HepG2 (cell line): ENCODE results near the gene SDK1. TPM values are rescaled to one million over a fixed set of nuclear protein-coding genes. Genes with fewer than 3 reads are reported as not detected.

Source experiments
- ATAC-seq: fragments of 200-7000 bp; cut with Tn5 transposase; 3 replicates; pipeline ENCODE4 v1.9.1; 2020; ENCODE audit warnings: mild to moderate bottlenecking, moderate library complexity
- BruUV-seq: library from RNA; stranded (reverse); fragments of 400-500 nt; replicated peaks from 2 replicates; lab custom pipeline; 2021; lab: Mats Ljungman, UMichigan
- CTCF ChIA-PET: fragments of 300-600 bp; formaldehyde crosslinking; extraction: SDS; loops from one replicate; lab custom pipeline; 2021; ENCODE audit warnings: low total read pairs, inconsistent platforms, low intra/inter-chr PET ratio; lab: Yijun Ruan, JAX
- POLR2A ChIA-PET: fragments of 350-600 bp; sonication (Branson Sonifier 250); formaldehyde crosslinking; loops from one replicate; lab custom pipeline; 2020; ENCODE audit warnings: antibody characterized with exemption, inconsistent platforms; lab: Yijun Ruan, JAX
- DNase-seq: peaks from one replicate; pipeline ENCODE4 v3.0.0-alpha.2; 2015; ENCODE audit warnings: low spot score
- FAIRE-seq: peaks from 3 replicates; lab custom pipeline; 2011; peaks lifted over from hg19 to GRCh38; lab: Jason Lieb, UNC
- H2AFZ ChIP-seq: one replicate; pipeline ENCODE4 v1.6.1; 2011; ENCODE audit warnings: low read length, inconsistent platforms
- H3K27ac ChIP-seq: fragments of 300-600 bp; 3 replicates; pipeline ENCODE4 v1.8.0; 2011; ENCODE audit warnings: mixed run types, mild to moderate bottlenecking, mixed read lengths, low read length, inconsistent platforms; ENCODE audit not compliant: insufficient read depth; ENCODE audit errors: extremely low read length
- H3K27me3 ChIP-seq, 2 experiments: fragments of 200-600 bp in 1 of 2; 2 replicates in 1 of 2; 3 replicates in 1 of 2; pipeline versions ENCODE4 v1.6.0 to v1.8.0; 2011; ENCODE audit warnings: low read length in 2 of 2, mild to moderate bottlenecking in 2 of 2, moderate library complexity in 2 of 2, inconsistent platforms in 1 of 2; ENCODE audit not compliant: insufficient read depth in 2 of 2, control insufficient read depth in 1 of 2
- H3K36me3 ChIP-seq, 2 experiments: fragments of 200-600 bp in 1 of 2; replicated peaks in 1 of 2; 2 replicates in 1 of 2; 3 replicates in 1 of 2; pipeline versions ENCODE4 v1.5.1 to v1.8.0; 2011; ENCODE audit warnings: low read length in 2 of 2, inconsistent platforms in 1 of 2; ENCODE audit not compliant: insufficient read depth in 2 of 2, control insufficient read depth in 1 of 2
- H3K4me1 ChIP-seq: 2 replicates; pipeline ENCODE4 v1.5.1; 2012; ENCODE audit warnings: low read length, inconsistent platforms; ENCODE audit not compliant: insufficient read depth
- H3K4me2 ChIP-seq: 2 replicates; pipeline ENCODE4 v1.6.0; 2011; ENCODE audit warnings: low read depth, low read length, inconsistent platforms
- H3K4me3 ChIP-seq, 3 experiments: fragments of 200-600 bp in 1 of 3; sonication (generic), shearing (Covaris generic) in 1 of 3; replicated peaks in 1 of 3; 2 replicates each; pipeline ENCODE4 v1.5.1; 2011 to 2016; ENCODE audit warnings: low read length in 3 of 3, inconsistent platforms in 2 of 3, low read depth in 2 of 3, mild to moderate bottlenecking in 2 of 3, control low read depth in 1 of 3, mixed read lengths in 1 of 3; ENCODE audit not compliant: insufficient read depth in 1 of 3
- H3K79me2 ChIP-seq: one replicate; pipeline ENCODE4 v1.6.1; 2011; ENCODE audit warnings: low read length, inconsistent platforms; ENCODE audit not compliant: insufficient read depth
- H3K9ac ChIP-seq: 2 replicates; pipeline ENCODE4 v1.6.0; 2011; ENCODE audit warnings: mild to moderate bottlenecking, low read depth, low read length, inconsistent platforms; ENCODE audit not compliant: insufficient read depth
- H3K9me3 ChIP-seq: 2 replicates; pipeline ENCODE4 v1.5.1; 2012; ENCODE audit warnings: mild to moderate bottlenecking, low read length
- H4K20me1 ChIP-seq: 2 replicates; pipeline ENCODE4 v1.6.0; 2011; ENCODE audit warnings: inconsistent platforms, mild to moderate bottlenecking, low read length, moderate library complexity; ENCODE audit not compliant: insufficient read depth
- BCLAF1 ChIP-seq: fragments of 450-650 bp; IDR thresholded peaks from 2 replicates; pipeline ENCODE4 v1.6.1; 2017; ENCODE audit warnings: mild to moderate bottlenecking
- CBFB ChIP-seq: sonication (generic); formaldehyde crosslinking; IDR thresholded peaks from 2 replicates; pipeline ENCODE4 v1.4.0; 2020; ENCODE audit warnings: missing genetic modification reagents
- GATA4 ChIP-seq: sonication (generic); IDR thresholded peaks from 2 replicates; pipeline ENCODE4 v1.6.1; 2016; ENCODE audit warnings: antibody characterized with exemption, low read depth, borderline replicate concordance
- MAZ ChIP-seq, 2 experiments: sonication (generic) in 1 of 2; formaldehyde crosslinking in 1 of 2; IDR thresholded peaks; 2 replicates each; pipeline versions ENCODE4 v1.5.0 to v1.6.1; 2012 to 2020; ENCODE audit warnings: low read depth in 2 of 2, mild to moderate bottlenecking in 2 of 2, borderline replicate concordance in 1 of 2, improper control_type of control experiment in 1 of 2, low read length in 1 of 2, missing genetic modification reagents in 1 of 2, moderate library complexity in 1 of 2
- MIER3 ChIP-seq: IDR thresholded peaks from 2 replicates; pipeline ENCODE4 v1.6.1; 2016; ENCODE audit warnings: missing compliant biosample characterization, borderline replicate concordance
- MLLT10 ChIP-seq: sonication (generic); formaldehyde crosslinking; IDR thresholded peaks from 2 replicates; pipeline ENCODE4 v1.4.0; 2020; ENCODE audit warnings: missing genetic modification reagents
- RFXAP ChIP-seq: sonication (generic); formaldehyde crosslinking; IDR thresholded peaks from 2 replicates; pipeline ENCODE4 v1.4.0; 2020; ENCODE audit warnings: missing genetic modification reagents, borderline replicate concordance
- TFAP4 ChIP-seq: sonication (generic); IDR thresholded peaks from 2 replicates; pipeline ENCODE4 v1.6.1; 2016; ENCODE audit warnings: low read depth, borderline replicate concordance
- ZBTB4 ChIP-seq: sonication (generic); formaldehyde crosslinking; IDR thresholded peaks from 2 replicates; pipeline ENCODE4 v1.4.0; 2020; ENCODE audit warnings: missing genetic modification reagents, mild to moderate bottlenecking, borderline replicate concordance
- ZFP91 ChIP-seq: sonication (generic); formaldehyde crosslinking; IDR thresholded peaks from 2 replicates; pipeline ENCODE4 v1.9.0; 2022; ENCODE audit warnings: missing genetic modification reagents, mild to moderate bottlenecking, borderline replicate concordance
- ZNF235 ChIP-seq: sonication (generic); formaldehyde crosslinking; IDR thresholded peaks from 2 replicates; pipeline ENCODE4 v1.8.1; 2023; ENCODE audit warnings: mild to moderate bottlenecking, missing genetic modification reagents, borderline replicate concordance
- ZNF256 ChIP-seq: sonication (generic); formaldehyde crosslinking; conservative IDR thresholded peaks from 2 replicates; pipeline ENCODE4 v1.4.0; 2020; ENCODE audit warnings: missing genetic modification reagents
- ZNF770 ChIP-seq: sonication (generic); formaldehyde crosslinking; IDR thresholded peaks from 2 replicates; pipeline ENCODE4 v1.5.0; 2020; ENCODE audit warnings: mild to moderate bottlenecking, missing genetic modification reagents
- WGBS: methylation state at CpG from one replicate; pipeline ENCODE4 v1.1.6; 2017; ENCODE audit warnings: low lambda C conversion rate; 5-methylcytosine and 5-hydroxymethylcytosine counted together
- in situ Hi-C: cut with HindIII; loops from 2 replicates; pipeline ENCODE4 v1.10.0; 2017; ENCODE audit warnings: low pct_unique_long_range_greater_than_20kb; ENCODE audit not compliant: extremely low pct_ligation_motif_present
- intact Hi-C: fragments of 100-400 bp; cut with micrococcal nuclease; formaldehyde crosslinking; loops from one replicate; pipeline ENCODE4 v1.10.0; 2022; ENCODE audit not compliant: unreplicated experiment
- polyA plus RNA-seq, 8 experiments: library from polyadenylated mRNA; depleted of rRNA in 3 of 8; stranded (reverse) in 7 of 8; unstranded in 1 of 8; fragments of >200 nt; fragmentation: Illumina TruSeq in 4 of 8; extraction: Trizol in 4 of 8; gene quantifications; 2 replicates each; pipeline versions ENCODE4 v1.2.1 to v1.2.3, GENCODE V29; 2011 to 2016; ENCODE audit warnings: low read depth in 4 of 8, missing spikeins in 1 of 8, mixed read lengths in 1 of 8; ENCODE audit not compliant: insufficient read depth in 1 of 8
- total RNA-seq, 5 experiments: library from RNA; depleted of rRNA; stranded (reverse); fragments of >200 nt; fragmentation: Illumina TruSeq; extraction: Trizol; gene quantifications; 2 replicates each; pipeline ENCODE4 v1.2.3, GENCODE V29; 2016; ENCODE audit warnings: low read depth in 1 of 5

The SDK1 gene
- total and polyA plus RNA-seq, 2 of the 13 experiments (the other 11 are each of a cell fraction or from before 2014, with no cell fraction given) = 0.35 to 2.4 TPM

GRCh38 chr7:4073750-4074149 is 772.7 kb downstream of the SDK1 start:
- Histone ChIP-seq H3K27ac (no peak overlapping the region), H3K4me2 (no peak overlapping the region), H3K4me3 (no peak overlapping the region), H3K36me3 (no peaks in the 10 kb centered on the region), H4K20me1 (no peaks in the 10 kb centered on the region), H2AFZ (no peak overlapping the region), H3K79me2 (no peaks in the 10 kb centered on the region), H3K27me3 (no peaks in the 10 kb centered on the region), H3K4me1 (no peaks in the 10 kb centered on the region), H3K9me3 (no peaks in the 10 kb centered on the region), H3K9ac (no peak overlapping the region)
- no peak for ATAC-seq
- no peak for FAIRE-seq
- intact Hi-C loops (no loop called here), in situ Hi-C loops (no loop called here)
- BruUV-seq = no TSS peak
- WGBS = 89% methylated on average over 12 of the region's 13 CpGs
- ChIA-PET POLR2A (no interaction called here), CTCF (no interaction called here)
- no peak for DNase-seq
- TF ChIP-seq ZNF235 (no peak), GATA4 (no peak), RFXAP (no peak), MAZ (IDR thresholded peaks at IDR 0.05; ENCODE audit: borderline replicate concordance, low read depth, low read length) (no peak), MAZ (CRISPR knock-in tag; IDR thresholded peaks at IDR 0.05; ENCODE audit: low read depth) (no peak), TFAP4 (no peak), BCLAF1 (no peak), ZNF770 (no peak), MLLT10 (CRISPR knock-in tag) (no peak), ZBTB4 (no peak), ZFP91 (CRISPR knock-in tag) (no peak), ZNF256 (CRISPR knock-in tag) (no peak), CBFB (CRISPR knock-in tag) (no peak), MIER3 (CRISPR knock-in tag) (no peak)
